ENCODE data around the gene SCCPDH.

SCCPDH gene

DNA sequence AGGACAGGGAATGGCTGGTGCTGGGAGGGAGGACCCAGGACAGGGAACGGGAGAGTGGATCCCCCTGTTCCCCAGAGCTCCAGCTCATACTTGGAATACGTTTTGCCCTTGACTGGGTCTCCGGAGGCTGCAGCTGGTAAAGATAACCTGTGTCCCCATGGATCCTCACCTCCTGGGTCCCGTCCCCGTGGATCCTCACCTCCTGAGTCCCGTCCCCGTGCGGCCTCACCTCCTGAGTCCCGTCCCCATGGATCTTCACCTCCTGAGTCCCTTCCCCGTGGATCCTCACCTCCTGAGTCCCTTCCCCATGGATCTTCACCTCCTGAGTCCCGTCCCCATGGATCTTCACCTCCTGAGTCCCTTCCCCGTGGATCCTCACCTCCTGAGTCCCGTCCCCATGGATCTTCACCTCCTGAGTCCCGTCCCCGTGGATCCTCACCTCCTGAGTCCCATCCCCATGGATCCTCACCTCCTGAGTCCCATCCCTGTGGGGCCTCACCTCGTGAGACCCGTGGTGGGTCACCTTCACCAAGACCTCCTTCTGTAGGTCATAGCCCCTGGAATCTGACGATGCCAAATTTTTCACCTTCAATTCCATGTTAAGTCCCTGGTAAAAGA is 61.4 kb downstream of the SCCPDH start:
- DNase-seq (ENCODE audit: low spot score): no peak

- DNase-seq (ENCODE audit: low spot score): no peak
Measured at GRCh38 chr1:246786606-246787238, 62.5 kb downstream of the SCCPDH start.

GRCh38 chr1:246787781-246788513 is 63.7 kb downstream of the SCCPDH start:
- no peak for DNase-seq (ENCODE audit: low spot score)

- no peak for DNase-seq (ENCODE audit: low spot score)
Measured at GRCh38 chr1:246788895-246789338, 64.7 kb downstream of the SCCPDH start.

- no peak for DNase-seq (ENCODE audit: low spot score)
Measured at GRCh38 chr1:246789454-246790339, 65.5 kb downstream of the SCCPDH start.

DNA sequence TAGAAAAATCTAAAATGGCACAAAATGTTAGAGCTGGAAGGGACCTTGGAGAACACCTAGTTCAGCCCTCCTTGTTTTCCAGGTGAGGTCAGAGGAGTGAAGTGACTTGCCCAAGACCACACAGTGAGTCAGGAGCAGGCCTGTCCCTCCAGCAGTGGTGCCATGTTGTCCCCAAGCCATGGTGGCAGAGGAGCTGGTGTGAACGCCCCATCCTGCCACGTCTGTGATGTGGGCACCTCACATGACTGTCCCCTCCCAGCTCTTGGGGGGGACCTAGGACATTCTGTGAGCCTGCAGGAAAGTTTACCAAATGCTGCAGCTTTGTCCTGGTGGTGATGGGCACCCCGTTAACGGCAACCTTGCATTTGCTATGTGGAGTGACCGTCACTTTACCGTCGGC is 66.2 kb downstream of the SCCPDH start:
- DNase-seq (ENCODE audit: low spot score): no peak

DNA sequence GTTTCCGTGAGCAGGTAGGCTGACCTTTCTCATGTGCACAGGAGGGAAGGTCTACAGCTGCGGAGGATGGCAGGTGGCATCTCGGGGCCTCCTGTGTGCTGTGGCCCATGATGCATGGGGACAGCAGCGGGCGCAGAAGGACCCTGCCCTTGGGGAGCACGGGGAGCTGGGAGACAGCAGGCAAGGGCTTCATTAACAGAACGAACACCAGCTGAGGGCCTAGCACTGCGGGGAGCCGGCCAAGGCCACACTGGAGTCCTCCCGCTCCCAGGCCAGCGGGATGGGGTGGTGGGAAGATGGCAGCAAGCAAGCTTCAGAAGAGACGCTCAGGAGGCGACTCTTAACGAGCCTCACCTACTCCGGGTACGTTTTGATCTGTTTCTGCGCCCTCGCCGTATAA is 66.6 kb downstream of the SCCPDH start:
- DNase-seq (ENCODE audit: low spot score): no peak

DNA sequence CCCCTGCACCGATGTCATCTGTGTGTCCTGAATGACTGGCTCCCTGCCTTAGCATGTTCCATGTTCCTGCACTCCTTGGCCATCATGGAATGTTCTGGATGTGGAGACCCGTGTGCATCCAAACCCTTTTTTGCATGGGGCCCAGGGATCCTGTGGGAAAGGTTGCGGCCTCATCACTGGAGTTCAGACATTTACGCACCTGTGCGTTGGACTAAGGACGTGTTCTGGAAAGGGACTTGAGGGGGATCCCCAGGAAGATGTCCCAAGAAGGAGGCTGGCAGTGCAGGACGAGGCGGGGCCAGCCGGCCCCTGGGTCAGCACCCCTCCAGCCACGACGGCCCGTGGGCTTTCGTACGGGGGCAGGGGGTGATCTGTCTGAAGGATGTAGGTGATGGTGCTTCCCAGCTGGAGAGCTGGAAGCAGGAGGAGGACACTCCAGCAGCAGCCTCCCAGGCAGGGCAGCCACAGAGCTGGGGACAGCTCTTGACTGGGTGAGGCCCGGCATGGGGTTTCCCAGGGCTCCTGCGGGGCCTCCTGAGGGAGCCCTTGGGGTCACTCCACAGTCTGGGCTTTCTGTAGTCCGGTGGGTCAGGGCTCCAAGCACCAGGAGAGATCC is 67.2 kb downstream of the SCCPDH start:
- no peak for DNase-seq (ENCODE audit: low spot score)

DNA sequence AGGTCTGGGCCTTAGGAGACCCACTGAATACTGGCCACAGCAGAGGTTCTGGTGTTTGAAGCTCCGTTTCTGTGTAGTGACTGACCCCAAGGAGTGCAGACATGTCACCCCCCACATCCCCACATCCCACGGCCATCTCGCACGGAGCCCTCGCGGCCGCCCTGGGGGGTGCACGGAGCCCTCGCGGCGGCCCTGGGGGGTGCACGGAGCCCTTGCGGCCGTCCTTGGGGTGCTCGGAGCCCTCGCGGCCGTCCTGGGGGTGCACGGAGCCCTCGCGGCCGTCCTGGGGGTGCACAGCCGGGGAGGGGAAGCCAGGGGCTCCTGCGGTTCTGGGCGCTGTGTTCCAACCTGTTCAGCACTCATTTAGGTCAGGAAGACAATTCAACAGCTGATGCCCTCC is 68.4 kb downstream of the SCCPDH start:
- no peak for DNase-seq (ENCODE audit: low spot score)

- no peak for DNase-seq (ENCODE audit: low spot score)
Measured at GRCh38 chr1:246793356-246793896, 69.2 kb downstream of the SCCPDH start.

GRCh38 chr1:246794048-246794827 is 70.0 kb downstream of the SCCPDH start:
- peak; percentile 48 for DNase-seq (ENCODE audit: low spot score)

GRCh38 chr1:246794828-246795671 is 70.8 kb downstream of the SCCPDH start:
- peak; percentile 56 for DNase-seq (ENCODE audit: low spot score)

GRCh38 chr1:246795906-246796694 is 71.9 kb downstream of the SCCPDH start:
- no peak for DNase-seq (ENCODE audit: low spot score)

DNA sequence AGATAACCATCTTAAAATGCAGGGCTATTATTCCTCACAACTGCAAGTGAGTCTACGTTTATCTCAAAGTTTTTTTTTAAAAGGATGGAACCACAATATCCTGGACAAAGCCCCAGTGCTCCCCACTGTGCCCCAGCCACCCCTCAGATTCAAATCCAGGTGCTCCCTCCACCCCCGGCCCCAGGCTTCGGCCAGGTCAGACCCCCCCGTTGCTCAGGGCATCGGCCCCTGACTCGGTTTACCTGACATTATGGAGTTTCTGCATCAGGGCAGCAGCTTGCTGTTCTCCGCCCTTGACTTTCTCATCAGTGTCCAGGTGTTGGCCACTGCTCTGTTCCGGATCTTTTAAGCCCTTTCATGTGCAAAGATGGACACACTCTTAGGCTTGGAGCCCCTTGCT is 72.9 kb downstream of the SCCPDH start:
- no peak for DNase-seq (ENCODE audit: low spot score)

- no peak for DNase-seq (ENCODE audit: low spot score)
Measured at GRCh38 chr1:246797597-246797996, 73.4 kb downstream of the SCCPDH start.

DNA sequence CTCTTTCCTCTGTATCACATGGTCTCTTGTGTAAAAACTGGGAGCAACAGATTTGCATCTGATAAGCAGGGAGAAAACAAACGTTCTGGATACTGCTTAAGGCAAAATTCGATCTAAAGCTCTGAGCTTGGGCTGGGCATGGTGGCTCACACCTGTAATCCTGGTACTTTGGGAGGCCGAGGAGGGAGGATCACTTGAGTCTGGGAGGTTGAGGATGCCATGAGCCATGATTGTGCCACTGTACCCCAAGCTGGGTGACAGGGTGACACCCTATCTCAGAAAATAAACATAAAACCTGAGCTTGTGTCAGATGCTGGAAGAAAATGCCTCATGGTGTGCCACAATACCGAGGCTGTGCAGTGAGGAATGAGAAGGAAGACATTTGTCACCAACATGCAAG is 73.9 kb downstream of the SCCPDH start:
- DNase-seq (ENCODE audit: low spot score): no peak

- DNase-seq (ENCODE audit: low spot score): no peak
Measured at GRCh38 chr1:246798606-246799496, 74.6 kb downstream of the SCCPDH start.

GRCh38 chr1:246800356-246800755 is 76.1 kb downstream of the SCCPDH start:
- no peak for DNase-seq (ENCODE audit: low spot score)
